Esophagus squamous epithelium (tissue), 4 donors: ENCODE measurements around the gene NTN5.

Experiments used
- POLR2A ChIP-seq, 4 donors: fragments of 450-650 bp; IDR thresholded peaks; one replicate each; pipeline ENCODE4 v1.6.1; 2017; ENCODE audit warnings: antibody characterized with exemption in 4 of 4, mild to moderate bottlenecking in 4 of 4, moderate library complexity in 3 of 4
- TF ChIP-seq, protein P1 (sequence below), 6 experiments: fragments of 450-650 bp in 4 of 6; fragments of 200-600 bp in 2 of 6; sonication (generic) in 2 of 6; IDR thresholded peaks; one replicate each; pipeline ENCODE4 v1.5.1; 2016 to 2019; ENCODE audit warnings: antibody characterized with exemption in 6 of 6, mild to moderate bottlenecking in 4 of 6, moderate library complexity in 4 of 6

GRCh38 chr19:48719263-48720171, 46.7 kb upstream of the NTN5 start, which contains the start of gene MAMSTR:
- TF ChIP-seq, protein P1, sequence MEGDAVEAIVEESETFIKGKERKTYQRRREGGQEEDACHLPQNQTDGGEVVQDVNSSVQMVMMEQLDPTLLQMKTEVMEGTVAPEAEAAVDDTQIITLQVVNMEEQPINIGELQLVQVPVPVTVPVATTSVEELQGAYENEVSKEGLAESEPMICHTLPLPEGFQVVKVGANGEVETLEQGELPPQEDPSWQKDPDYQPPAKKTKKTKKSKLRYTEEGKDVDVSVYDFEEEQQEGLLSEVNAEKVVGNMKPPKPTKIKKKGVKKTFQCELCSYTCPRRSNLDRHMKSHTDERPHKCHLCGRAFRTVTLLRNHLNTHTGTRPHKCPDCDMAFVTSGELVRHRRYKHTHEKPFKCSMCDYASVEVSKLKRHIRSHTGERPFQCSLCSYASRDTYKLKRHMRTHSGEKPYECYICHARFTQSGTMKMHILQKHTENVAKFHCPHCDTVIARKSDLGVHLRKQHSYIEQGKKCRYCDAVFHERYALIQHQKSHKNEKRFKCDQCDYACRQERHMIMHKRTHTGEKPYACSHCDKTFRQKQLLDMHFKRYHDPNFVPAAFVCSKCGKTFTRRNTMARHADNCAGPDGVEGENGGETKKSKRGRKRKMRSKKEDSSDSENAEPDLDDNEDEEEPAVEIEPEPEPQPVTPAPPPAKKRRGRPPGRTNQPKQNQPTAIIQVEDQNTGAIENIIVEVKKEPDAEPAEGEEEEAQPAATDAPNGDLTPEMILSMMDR (IDR thresholded peaks at IDR 0.05) = no peak
- TF ChIP-seq POLR2A (IDR thresholded peaks at IDR 0.05) = no peak
